ENCODE data around the gene DNAJC3.

DNAJC3 gene

GRCh38 chr13:95704510-95704909, 27.6 kb downstream of the DNAJC3 start:
- no peak overlapping the region for H3K4me3 ChIP-seq (ENCODE audit: low read length, poor library complexity, severe bottlenecking)
- no peaks in the 10 kb centered on the region for H3K27me3 ChIP-seq (ENCODE audit: insufficient read depth, low read length, poor library complexity, severe bottlenecking)
- H3K4me1 ChIP-seq (ENCODE audit: insufficient read depth, low read length, poor library complexity, severe bottlenecking) = peaks cover 35% of the 10 kb centered on the region
- TF ChIP-seq EZH2phosphoT487 (IDR thresholded peaks at IDR 0.05; ENCODE audit: borderline replicate concordance) = no peak
- TF ChIP-seq, protein P1, sequence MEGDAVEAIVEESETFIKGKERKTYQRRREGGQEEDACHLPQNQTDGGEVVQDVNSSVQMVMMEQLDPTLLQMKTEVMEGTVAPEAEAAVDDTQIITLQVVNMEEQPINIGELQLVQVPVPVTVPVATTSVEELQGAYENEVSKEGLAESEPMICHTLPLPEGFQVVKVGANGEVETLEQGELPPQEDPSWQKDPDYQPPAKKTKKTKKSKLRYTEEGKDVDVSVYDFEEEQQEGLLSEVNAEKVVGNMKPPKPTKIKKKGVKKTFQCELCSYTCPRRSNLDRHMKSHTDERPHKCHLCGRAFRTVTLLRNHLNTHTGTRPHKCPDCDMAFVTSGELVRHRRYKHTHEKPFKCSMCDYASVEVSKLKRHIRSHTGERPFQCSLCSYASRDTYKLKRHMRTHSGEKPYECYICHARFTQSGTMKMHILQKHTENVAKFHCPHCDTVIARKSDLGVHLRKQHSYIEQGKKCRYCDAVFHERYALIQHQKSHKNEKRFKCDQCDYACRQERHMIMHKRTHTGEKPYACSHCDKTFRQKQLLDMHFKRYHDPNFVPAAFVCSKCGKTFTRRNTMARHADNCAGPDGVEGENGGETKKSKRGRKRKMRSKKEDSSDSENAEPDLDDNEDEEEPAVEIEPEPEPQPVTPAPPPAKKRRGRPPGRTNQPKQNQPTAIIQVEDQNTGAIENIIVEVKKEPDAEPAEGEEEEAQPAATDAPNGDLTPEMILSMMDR (conservative IDR thresholded peaks at IDR 0.05; ENCODE audit: low read length) = peak; percentile 44
- peaks cover 80% of the 10 kb centered on the region for H3K79me2 ChIP-seq (ENCODE audit: insufficient read depth, low read length)
- no peaks in the 10 kb centered on the region for H3K9me2 ChIP-seq (replicated peaks; ENCODE audit: low read depth, low read length)
- H3K9me3 ChIP-seq (ENCODE audit: insufficient read depth, low read depth, low read length) = no peaks in the 10 kb centered on the region
- no peaks in the 10 kb centered on the region for H3K36me3 ChIP-seq (ENCODE audit: insufficient read depth, low read length)
- no peak overlapping the region for H3K4me2 ChIP-seq (ENCODE audit: low read depth, low read length, poor library complexity, severe bottlenecking)
- H2AFZ ChIP-seq (ENCODE audit: low read length) = no peak overlapping the region
- H4K20me1 ChIP-seq (ENCODE audit: insufficient read depth, low read length, poor library complexity, severe bottlenecking) = peaks cover 60% of the 10 kb centered on the region
- no peaks in the 10 kb centered on the region for H3F3A ChIP-seq (ENCODE audit: low read depth)
- no peak overlapping the region for H3K9ac ChIP-seq (ENCODE audit: low read depth, low read length, poor library complexity, severe bottlenecking)

DNA sequence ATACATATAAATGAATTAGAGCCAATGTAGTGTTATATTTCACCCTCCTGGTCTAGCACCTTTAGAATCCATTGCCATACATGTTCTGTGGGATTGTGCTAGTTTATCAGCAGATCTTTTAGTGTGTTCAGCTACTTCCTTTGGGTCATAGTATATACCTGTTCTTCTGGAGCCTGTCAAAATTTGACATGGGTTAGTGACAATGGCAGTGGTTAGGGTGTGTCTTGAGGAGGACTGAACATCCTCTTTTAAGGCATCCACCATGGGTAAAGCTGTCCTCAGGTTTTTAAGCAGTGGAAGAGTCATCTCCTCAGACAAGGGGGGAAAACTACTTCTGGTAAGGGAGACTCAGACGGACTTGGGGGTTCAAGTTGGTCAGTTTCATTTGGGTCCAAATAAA, 29.4 kb downstream of the DNAJC3 start:
- no peak overlapping the region for H3K9ac ChIP-seq (ENCODE audit: low read depth, low read length, poor library complexity, severe bottlenecking)
- H3K4me3 ChIP-seq (ENCODE audit: low read length, poor library complexity, severe bottlenecking) = no peak overlapping the region
- no peak overlapping the region for H3K4me2 ChIP-seq (ENCODE audit: low read depth, low read length, poor library complexity, severe bottlenecking)
- H4K20me1 ChIP-seq (ENCODE audit: insufficient read depth, low read length, poor library complexity, severe bottlenecking) = peaks cover 50% of the 10 kb centered on the region
- no peaks in the 10 kb centered on the region for H3F3A ChIP-seq (ENCODE audit: low read depth)
- no peaks in the 10 kb centered on the region for H3K9me3 ChIP-seq (ENCODE audit: insufficient read depth, low read depth, low read length)
- no peak overlapping the region for H2AFZ ChIP-seq (ENCODE audit: low read length)
- H3K36me3 ChIP-seq (ENCODE audit: insufficient read depth, low read length) = peaks cover 16% of the 10 kb centered on the region; the same call in 1 of the 2 replicates
- no peaks in the 10 kb centered on the region for H3K27me3 ChIP-seq (ENCODE audit: insufficient read depth, low read length, poor library complexity, severe bottlenecking)
- no peak for TF ChIP-seq EZH2phosphoT487 (IDR thresholded peaks at IDR 0.05; ENCODE audit: borderline replicate concordance)
- TF ChIP-seq, protein P1 (conservative IDR thresholded peaks at IDR 0.05; ENCODE audit: low read length) = no peak
- H3K79me2 ChIP-seq (ENCODE audit: insufficient read depth, low read length) = peaks cover 68% of the 10 kb centered on the region
- H3K4me1 ChIP-seq (ENCODE audit: insufficient read depth, low read length, poor library complexity, severe bottlenecking) = peaks cover 35% of the 10 kb centered on the region
- no peaks in the 10 kb centered on the region for H3K9me2 ChIP-seq (replicated peaks; ENCODE audit: low read depth, low read length)

DNA sequence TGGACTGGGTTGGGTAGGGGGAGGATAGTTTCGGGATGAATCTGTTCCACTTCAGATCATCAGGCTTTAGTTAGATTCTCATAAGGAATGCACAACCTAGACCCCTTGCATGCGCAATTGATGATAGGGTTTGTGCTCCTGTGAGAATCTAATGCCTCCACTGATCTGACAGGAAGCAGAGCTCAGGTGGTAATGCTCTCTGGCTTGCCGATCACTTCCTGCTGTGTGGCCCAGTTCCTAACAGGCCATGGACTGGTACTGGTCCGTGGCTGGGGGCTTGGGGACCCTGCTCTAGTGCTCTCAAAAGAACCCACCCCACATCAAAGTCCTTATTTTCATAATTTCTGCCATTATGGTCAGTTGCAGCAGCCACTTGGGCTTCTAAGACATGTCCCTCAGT, 30.1 kb downstream of the DNAJC3 start:
- Histone ChIP-seq H3K27me3 (ENCODE audit: insufficient read depth, low read length, poor library complexity, severe bottlenecking) (no peaks in the 10 kb centered on the region), H4K20me1 (ENCODE audit: insufficient read depth, low read length, poor library complexity, severe bottlenecking) (peaks cover 50% of the 10 kb centered on the region), H3K4me3 (ENCODE audit: low read length, poor library complexity, severe bottlenecking) (no peak overlapping the region), H3K4me1 (ENCODE audit: insufficient read depth, low read length, poor library complexity, severe bottlenecking) (peaks cover 35% of the 10 kb centered on the region), H3K79me2 (ENCODE audit: insufficient read depth, low read length) (peaks cover 61% of the 10 kb centered on the region), H3K9ac (ENCODE audit: low read depth, low read length, poor library complexity, severe bottlenecking) (no peak overlapping the region), H3K4me2 (ENCODE audit: low read depth, low read length, poor library complexity, severe bottlenecking) (peak overlapping the region; percentile 35), H3K36me3 (ENCODE audit: insufficient read depth, low read length) (peaks cover 23% of the 10 kb centered on the region), H3F3A (ENCODE audit: low read depth) (no peaks in the 10 kb centered on the region), H2AFZ (ENCODE audit: low read length) (no peak overlapping the region), H3K9me2 (replicated peaks; ENCODE audit: low read depth, low read length) (no peaks in the 10 kb centered on the region), H3K9me3 (ENCODE audit: insufficient read depth, low read depth, low read length) (no peaks in the 10 kb centered on the region)
- no peak for TF ChIP-seq EZH2phosphoT487 (IDR thresholded peaks at IDR 0.05; ENCODE audit: borderline replicate concordance)
- TF ChIP-seq, protein P1 (conservative IDR thresholded peaks at IDR 0.05; ENCODE audit: low read length) = no peak
